ENCODE data around the gene PAX2. TPM values are rescaled to one million over a fixed set of nuclear protein-coding genes. Genes with fewer than 3 reads are reported as not detected.

The PAX2 gene
- total and polyA plus RNA-seq, 2 donors from 2014 or later: 28.3 to 102 TPM

DNA sequence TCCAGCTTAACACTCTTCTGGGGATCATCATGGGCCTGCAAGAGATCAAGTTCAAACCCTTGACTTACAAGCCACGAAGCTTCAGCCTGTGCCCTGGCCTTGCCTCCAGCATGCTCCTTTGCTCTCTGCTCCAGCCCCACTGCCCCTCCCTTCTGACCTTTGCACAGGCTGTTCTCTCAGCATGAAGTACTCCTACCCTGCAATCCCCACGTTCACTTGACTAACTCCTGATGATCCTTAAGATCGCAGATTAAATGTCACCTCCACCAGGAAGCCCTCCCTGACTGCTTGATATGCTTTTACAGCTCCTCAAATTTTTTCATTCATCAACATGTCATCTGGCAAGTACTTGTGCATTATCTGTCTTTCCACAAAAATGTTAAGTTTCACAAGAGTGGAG lies 91.9 kb downstream of the PAX2 start:
- Histone ChIP-seq H3K36me3 (ENCODE audit: control insufficient read depth in 2 of 3, insufficient read depth in 3 of 3, low read length in 3 of 3) (no peaks in the 10 kb centered on the region), H3K27ac (ENCODE audit: low read depth in 2 of 2, low read length in 2 of 2) (no peak overlapping the region), H3K9ac (ENCODE audit: low read length in 3 of 3) (no peak overlapping the region), H3K4me3 (ENCODE audit: low read length in 3 of 3) (no peak overlapping the region), H3K27me3 (ENCODE audit: control insufficient read depth, insufficient read depth, low read length) (no peaks in the 10 kb centered on the region), H3K9me3 (ENCODE audit: control insufficient read depth in 2 of 3, insufficient read depth in 1 of 3, low read length in 3 of 3) (no peaks in the 10 kb centered on the region), H3K4me1 (ENCODE audit: control insufficient read depth in 2 of 3, insufficient read depth in 2 of 3, low read depth in 1 of 3, low read length in 3 of 3) (no peaks in the 10 kb centered on the region)
- DNase-seq: no peak
- intact Hi-C loops (cut with DNase I): no loop called here
- no peak for FAIRE-seq
- no peak for TF ChIP-seq CTCF (IDR thresholded peaks at IDR 0.05; ENCODE audit: borderline replicate concordance, extremely low read depth, insufficient read depth)

GRCh38 chr10:100838986-100839385 lies 93.6 kb downstream of the PAX2 start:
- FAIRE-seq (no peak), DNase-seq (no peak)
- no peaks in the 10 kb centered on the region for H3K36me3 ChIP-seq (ENCODE audit: control insufficient read depth in 2 of 3, insufficient read depth in 3 of 3, low read length in 3 of 3)
- no peak overlapping the region for H3K27ac ChIP-seq (ENCODE audit: low read depth in 2 of 2, low read length in 2 of 2)
- no peaks in the 10 kb centered on the region for H3K4me1 ChIP-seq (ENCODE audit: control insufficient read depth in 2 of 3, insufficient read depth in 2 of 3, low read depth in 1 of 3, low read length in 3 of 3)
- H3K9ac ChIP-seq (ENCODE audit: low read length in 3 of 3): no peak overlapping the region
- intact Hi-C loops (cut with DNase I): no loop called here
- H3K4me3 ChIP-seq (ENCODE audit: low read length in 3 of 3): no peak overlapping the region
- TF ChIP-seq CTCF (IDR thresholded peaks at IDR 0.05; ENCODE audit: borderline replicate concordance, extremely low read depth, insufficient read depth): no peak
- no peaks in the 10 kb centered on the region for H3K9me3 ChIP-seq (ENCODE audit: control insufficient read depth in 2 of 3, insufficient read depth in 1 of 3, low read length in 3 of 3)
- no peaks in the 10 kb centered on the region for H3K27me3 ChIP-seq (ENCODE audit: control insufficient read depth, insufficient read depth, low read length)

DNA sequence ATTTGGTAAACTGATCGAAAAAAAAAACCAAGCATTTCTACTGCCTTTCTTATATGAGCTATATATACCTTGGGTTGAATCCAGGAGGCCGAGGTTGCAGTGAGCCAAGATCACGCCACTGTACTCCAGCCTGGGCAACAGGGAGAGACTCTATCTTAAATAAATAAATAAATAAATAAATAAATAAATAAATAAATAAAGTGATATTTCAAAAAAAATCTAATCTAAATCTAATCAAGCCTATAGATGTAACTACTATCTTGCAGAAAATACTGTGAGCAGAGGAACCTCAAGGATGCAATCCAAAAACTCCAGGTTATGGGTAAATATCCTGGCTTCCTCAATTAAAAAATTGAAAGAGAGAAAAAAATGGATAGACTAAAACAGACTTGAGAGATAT lies 96.1 kb downstream of the PAX2 start:
- Histone ChIP-seq H3K4me3 (ENCODE audit: low read length in 3 of 3) (no peak overlapping the region), H3K36me3 (ENCODE audit: control insufficient read depth in 2 of 3, insufficient read depth in 3 of 3, low read length in 3 of 3) (no peaks in the 10 kb centered on the region), H3K27me3 (ENCODE audit: control insufficient read depth, insufficient read depth, low read length) (no peaks in the 10 kb centered on the region), H3K27ac (ENCODE audit: low read depth in 2 of 2, low read length in 2 of 2) (no peak overlapping the region), H3K4me1 (ENCODE audit: control insufficient read depth in 2 of 3, insufficient read depth in 2 of 3, low read depth in 1 of 3, low read length in 3 of 3) (no peaks in the 10 kb centered on the region), H3K9ac (ENCODE audit: low read length in 3 of 3) (no peak overlapping the region), H3K9me3 (ENCODE audit: control insufficient read depth in 2 of 3, insufficient read depth in 1 of 3, low read length in 3 of 3) (no peaks in the 10 kb centered on the region)
- FAIRE-seq: no peak
- TF ChIP-seq CTCF (IDR thresholded peaks at IDR 0.05; ENCODE audit: borderline replicate concordance, extremely low read depth, insufficient read depth): no peak
- intact Hi-C loops (cut with DNase I): no loop called here
- DNase-seq: no peak

DNA sequence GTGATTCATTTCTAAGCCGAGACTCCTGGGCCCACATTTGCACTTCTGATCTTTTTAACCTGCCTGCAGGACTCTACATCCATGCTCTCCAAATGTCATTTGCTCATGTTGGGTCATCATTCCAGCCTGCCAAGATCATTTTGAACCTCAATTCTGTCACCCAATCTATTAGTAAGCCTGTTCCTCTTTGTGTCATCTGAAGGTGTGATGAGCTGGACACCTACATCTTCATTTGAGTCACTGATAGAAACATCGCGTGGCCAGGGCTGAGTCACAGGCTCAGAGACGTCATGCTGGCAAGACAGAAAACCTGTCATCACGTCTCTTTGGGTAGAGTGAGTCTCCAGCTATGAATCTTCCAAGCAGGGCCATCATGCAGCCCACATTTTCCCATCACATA lies 102.1 kb downstream of the PAX2 start:
- no peaks in the 10 kb centered on the region for H3K9me3 ChIP-seq (ENCODE audit: control insufficient read depth in 2 of 3, insufficient read depth in 1 of 3, low read length in 3 of 3)
- DNase-seq (no peak), FAIRE-seq (no peak)
- no peak for TF ChIP-seq CTCF (IDR thresholded peaks at IDR 0.05; ENCODE audit: borderline replicate concordance, extremely low read depth, insufficient read depth)
- no peaks in the 10 kb centered on the region for H3K36me3 ChIP-seq (ENCODE audit: control insufficient read depth in 2 of 3, insufficient read depth in 3 of 3, low read length in 3 of 3)
- H3K4me1 ChIP-seq (ENCODE audit: control insufficient read depth in 2 of 3, insufficient read depth in 2 of 3, low read depth in 1 of 3, low read length in 3 of 3): no peaks in the 10 kb centered on the region
- no peak overlapping the region for H3K9ac ChIP-seq (ENCODE audit: low read length in 3 of 3)
- no peaks in the 10 kb centered on the region for H3K27me3 ChIP-seq (ENCODE audit: control insufficient read depth, insufficient read depth, low read length)
- intact Hi-C loops (cut with DNase I): no loop called here
- H3K27ac ChIP-seq (ENCODE audit: low read depth in 2 of 2, low read length in 2 of 2): no peak overlapping the region
- H3K4me3 ChIP-seq (ENCODE audit: low read length in 3 of 3): no peak overlapping the region
